Amniotic epithelial cell (primary cell): ENCODE measurements around the gene NAV1.

Experiments used
- DNase-seq: peaks from one replicate; pipeline ENCODE4 v3.0.0-alpha.2; 2010; ENCODE audit warnings: low read depth

The NAV1 gene

GRCh38 chr1:201551096-201551495 lies 12.2 kb downstream of the NAV1 start:
- no peak for DNase-seq

- peak; percentile 54 for DNase-seq
These were observed 13.2 kb downstream of the NAV1 start for GRCh38 chr1:201551877-201552731.

- DNase-seq = no peak
These were observed 14.0 kb downstream of the NAV1 start for GRCh38 chr1:201552941-201553351.

GRCh38 chr1:201553496-201554189 lies 14.7 kb downstream of the NAV1 start:
- no peak for DNase-seq

- no peak for DNase-seq
These were observed 15.3 kb downstream of the NAV1 start for GRCh38 chr1:201554190-201554600.

- DNase-seq = no peak
These were observed 16.1 kb downstream of the NAV1 start for GRCh38 chr1:201554789-201555592.

- DNase-seq = no peak
These were observed 16.6 kb downstream of the NAV1 start for GRCh38 chr1:201555593-201555945.

- peak; percentile 55 for DNase-seq
These were observed 18.1 kb downstream of the NAV1 start for GRCh38 chr1:201556841-201557571.

GRCh38 chr1:201557572-201557958 lies 18.6 kb downstream of the NAV1 start:
- DNase-seq = no peak

- peak; percentile 73 for DNase-seq
These were observed 20.8 kb downstream of the NAV1 start for GRCh38 chr1:201559679-201560162.

- DNase-seq = no peak
These were observed 21.6 kb downstream of the NAV1 start for GRCh38 chr1:201560328-201561194.

- no peak for DNase-seq
These were observed 22.3 kb downstream of the NAV1 start for GRCh38 chr1:201561195-201561564.

GRCh38 chr1:201561601-201562000 lies 22.7 kb downstream of the NAV1 start:
- no peak for DNase-seq

- peak; percentile 91 for DNase-seq
These were observed 23.3 kb downstream of the NAV1 start for GRCh38 chr1:201562257-201562656.

GRCh38 chr1:201562659-201563405 lies 23.9 kb downstream of the NAV1 start:
- peak; percentile 88 for DNase-seq

- DNase-seq = no peak
These were observed 24.5 kb downstream of the NAV1 start for GRCh38 chr1:201563406-201563780.

- DNase-seq = no peak
These were observed 25.0 kb downstream of the NAV1 start for GRCh38 chr1:201563941-201564340.

- no peak for DNase-seq
These were observed 26.2 kb downstream of the NAV1 start for GRCh38 chr1:201565024-201565730.

GRCh38 chr1:201565771-201566528 lies 27.0 kb downstream of the NAV1 start:
- no peak for DNase-seq
